ENCODE data around the gene AMPD2. TPM values are rescaled to one million over a fixed set of nuclear protein-coding genes. Genes with fewer than 3 reads are reported as not detected.
A peak's percentile ranks its signal among the peaks of the same experiment; 100 is the strongest.
"Not testable (repeated sequence)": the region's sequence is repeated elsewhere in the genome, so short reads cannot be mapped to it uniquely, and the experiment has no call there.

The AMPD2 gene
- total RNA-seq, 2 experiments from 2014 or later = 114 to 122 TPM

GRCh38 chr1:109669246-109669948 lies 49.8 kb downstream of the AMPD2 start:
- no peaks in the 10 kb centered on the region for H3K27me3 Mint-ChIP-seq
- peaks cover 19% of the 10 kb centered on the region for H3K4me1 Mint-ChIP-seq
- POLR2A ChIA-PET = interaction anchor here (1.0 kb wide), 1 partner anchor 121 kb away, joined by 3 read pairs; the partner anchor contains the start of gene GNAI3
- peak overlapping the region; percentile 73 for H3K27ac Mint-ChIP-seq
- ATAC-seq (ENCODE audit: low read depth) (no peak), DNase-seq (no peak)
- no peaks in the 10 kb centered on the region for H3K9me3 Mint-ChIP-seq
- peak overlapping the region; percentile 71 for H3K4me3 Mint-ChIP-seq
- peaks cover 2% of the 10 kb centered on the region for H3K36me3 Mint-ChIP-seq

- not testable (repeated sequence) for ATAC-seq (ENCODE audit: low read depth); H3K27me3 Mint-ChIP-seq; H3K9me3 Mint-ChIP-seq; H3K36me3 Mint-ChIP-seq; DNase-seq
- peak overlapping the region; percentile 73 for H3K27ac Mint-ChIP-seq
- peaks cover 19% of the 10 kb centered on the region for H3K4me1 Mint-ChIP-seq
- peak overlapping the region; percentile 71 for H3K4me3 Mint-ChIP-seq
- POLR2A ChIA-PET = interaction anchor here (1.0 kb wide), 1 partner anchor 122 kb away, joined by 3 read pairs; the partner anchor contains the start of gene GNAI3
These were observed 50.3 kb downstream of the AMPD2 start for GRCh38 chr1:109669949-109670302.

DNA sequence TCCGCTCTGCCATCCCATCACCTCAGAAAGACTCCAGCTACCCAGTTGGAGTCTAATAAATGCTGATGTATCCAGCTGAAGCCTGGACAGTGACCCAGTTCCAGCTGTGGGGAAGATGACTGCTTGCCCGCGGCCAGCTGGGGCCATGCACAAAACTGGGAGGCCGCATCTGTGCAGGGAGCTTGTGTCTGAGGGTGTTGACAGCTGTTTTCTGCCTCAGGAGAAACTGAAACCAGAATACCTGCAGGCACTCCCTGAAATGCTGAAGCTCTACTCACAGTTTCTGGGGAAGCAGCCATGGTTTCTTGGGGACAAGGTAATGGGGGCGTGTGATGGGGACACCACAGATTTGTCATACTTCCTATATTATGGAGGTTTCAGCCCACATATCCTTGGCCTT lies 51.4 kb downstream of the AMPD2 start:
- no peak overlapping the region for H3K4me3 Mint-ChIP-seq
- no peak for ATAC-seq (ENCODE audit: low read depth)
- no peak for DNase-seq
- POLR2A ChIA-PET = interaction anchor here (0.9 kb wide), 1 partner anchor 10 kb away, joined by 3 read pairs; no protein-coding TSS in a partner anchor
- peaks cover 2% of the 10 kb centered on the region for H3K36me3 Mint-ChIP-seq
- no peaks in the 10 kb centered on the region for H3K9me3 Mint-ChIP-seq
- peaks cover 19% of the 10 kb centered on the region for H3K4me1 Mint-ChIP-seq
- no peak overlapping the region for H3K27ac Mint-ChIP-seq
- H3K27me3 Mint-ChIP-seq = no peaks in the 10 kb centered on the region

- not testable (repeated sequence) for H3K27me3 Mint-ChIP-seq
These were observed 54.2 kb downstream of the AMPD2 start for GRCh38 chr1:109673861-109674260.

GRCh38 chr1:109676683-109677381 lies 57.2 kb downstream of the AMPD2 start:
- H3K4me1 Mint-ChIP-seq; H3K9me3 Mint-ChIP-seq; H3K36me3 Mint-ChIP-seq; H3K27me3 Mint-ChIP-seq; ATAC-seq (ENCODE audit: low read depth); DNase-seq; H3K27ac Mint-ChIP-seq; H3K4me3 Mint-ChIP-seq; POLR2A ChIA-PET: not testable (repeated sequence)

More at GRCh38 chr1:109673861-109674260, 54.2 kb downstream of the AMPD2 start:
- POLR2A ChIA-PET; ATAC-seq (ENCODE audit: low read depth); H3K27ac Mint-ChIP-seq; DNase-seq; H3K36me3 Mint-ChIP-seq; H3K9me3 Mint-ChIP-seq; H3K4me3 Mint-ChIP-seq: not testable (repeated sequence)
- H3K4me1 Mint-ChIP-seq = peaks cover 12% of the 10 kb centered on the region

GRCh38 chr1:109677459-109677858 lies 57.8 kb downstream of the AMPD2 start:
- H3K36me3 Mint-ChIP-seq = no peaks in the 10 kb centered on the region
- POLR2A ChIA-PET = no interaction called here
- H3K9me3 Mint-ChIP-seq = no peaks in the 10 kb centered on the region
- no peaks in the 10 kb centered on the region for H3K27me3 Mint-ChIP-seq
- H3K27ac Mint-ChIP-seq = no peak overlapping the region
- H3K4me3 Mint-ChIP-seq = no peak overlapping the region
- ATAC-seq (ENCODE audit: low read depth) (no peak), DNase-seq (no peak)
- no peaks in the 10 kb centered on the region for H3K4me1 Mint-ChIP-seq

GRCh38 chr1:109678637-109679036 lies 59.0 kb downstream of the AMPD2 start:
- H3K9me3 Mint-ChIP-seq; H3K4me3 Mint-ChIP-seq; ATAC-seq (ENCODE audit: low read depth); H3K27ac Mint-ChIP-seq; H3K4me1 Mint-ChIP-seq; POLR2A ChIA-PET; H3K27me3 Mint-ChIP-seq; H3K36me3 Mint-ChIP-seq; DNase-seq: not testable (repeated sequence)

Other genes with a start within 250 kb of the AMPD2 start
- 10 to 100 TPM in 1 of 2 experiments, 1 to 10 TPM in 1; 6.5 to 11.0 TPM for gene SORT1, start 221.9 kb upstream of the AMPD2 start, total RNA-seq
- gene PSMA5, start 193.4 kb upstream of the AMPD2 start, total RNA-seq = 100 to 1,000 TPM; 135 TPM
- not detected for gene SYPL2, start 153.3 kb upstream of the AMPD2 start, total RNA-seq
- 10 to 100 TPM; 10.4 to 12.4 TPM for gene ATXN7L2, start 135.9 kb upstream of the AMPD2 start, total RNA-seq
- gene CYB561D1, start 125.7 kb upstream of the AMPD2 start, total RNA-seq = 10 to 100 TPM; 24.3 to 25.1 TPM
- gene AMIGO1, start 110.1 kb upstream of the AMPD2 start, total RNA-seq = 1 to 10 TPM; 8.2 to 9.4 TPM
- under 1 TPM in 1 of 2 experiments, not detected in 1; 0.39 TPM for gene GPR61, start 80.0 kb upstream of the AMPD2 start, total RNA-seq
- 1 to 10 TPM; 8.0 to 8.2 TPM for gene GNAI3, start 71.2 kb upstream of the AMPD2 start, total RNA-seq
- gene GNAT2, start 221 bp upstream of the AMPD2 start, total RNA-seq = under 1 TPM in 1 of 2 experiments, not detected in 1; 0.22 TPM
- 1 to 10 TPM; 5.3 to 5.9 TPM for gene GSTM4, start 36.3 kb downstream of the AMPD2 start, total RNA-seq
- 10 to 100 TPM; 16.8 to 17.3 TPM for gene GSTM2, start 48.2 kb downstream of the AMPD2 start, total RNA-seq
- gene GSTM1, start 68.0 kb downstream of the AMPD2 start, total RNA-seq = not detected
- gene GSTM5, start 92.4 kb downstream of the AMPD2 start, total RNA-seq = not detected
- 1 to 10 TPM; 5.0 TPM for gene GSTM3, start 121.2 kb downstream of the AMPD2 start, total RNA-seq
- gene EPS8L3, start 144.1 kb downstream of the AMPD2 start, total RNA-seq = not detected

Measured in activated naive CD8-positive, alpha-beta T cell treated with anti-CD3 and anti-CD28 coated beads, Interleukin-2, amount 10 ng/mL, durations not matched to agents 7 days and 5 days (primary cell).